ENCODE measurements around the gene ZNF385B.

DNA sequence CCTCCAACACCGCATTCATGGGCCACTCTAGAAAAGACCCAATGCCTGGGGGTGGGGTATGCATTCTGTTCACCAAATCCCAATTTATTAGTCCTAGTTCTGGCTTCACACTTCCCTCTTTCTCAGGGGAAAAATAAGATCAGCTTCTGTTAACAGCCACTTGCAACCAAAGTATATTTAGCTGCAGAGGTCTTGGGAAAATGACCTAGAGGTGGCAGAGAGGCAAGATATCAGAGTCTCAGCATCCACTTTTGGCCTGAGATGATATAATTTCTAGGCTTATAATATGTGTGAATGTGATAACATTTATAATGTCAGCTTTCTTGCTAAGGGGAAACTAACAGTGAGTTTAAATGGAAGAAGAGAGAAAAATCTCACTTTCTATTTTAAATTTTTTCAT lies 89.1 kb downstream of the ZNF385B start:
- TF ChIP-seq, protein P1, sequence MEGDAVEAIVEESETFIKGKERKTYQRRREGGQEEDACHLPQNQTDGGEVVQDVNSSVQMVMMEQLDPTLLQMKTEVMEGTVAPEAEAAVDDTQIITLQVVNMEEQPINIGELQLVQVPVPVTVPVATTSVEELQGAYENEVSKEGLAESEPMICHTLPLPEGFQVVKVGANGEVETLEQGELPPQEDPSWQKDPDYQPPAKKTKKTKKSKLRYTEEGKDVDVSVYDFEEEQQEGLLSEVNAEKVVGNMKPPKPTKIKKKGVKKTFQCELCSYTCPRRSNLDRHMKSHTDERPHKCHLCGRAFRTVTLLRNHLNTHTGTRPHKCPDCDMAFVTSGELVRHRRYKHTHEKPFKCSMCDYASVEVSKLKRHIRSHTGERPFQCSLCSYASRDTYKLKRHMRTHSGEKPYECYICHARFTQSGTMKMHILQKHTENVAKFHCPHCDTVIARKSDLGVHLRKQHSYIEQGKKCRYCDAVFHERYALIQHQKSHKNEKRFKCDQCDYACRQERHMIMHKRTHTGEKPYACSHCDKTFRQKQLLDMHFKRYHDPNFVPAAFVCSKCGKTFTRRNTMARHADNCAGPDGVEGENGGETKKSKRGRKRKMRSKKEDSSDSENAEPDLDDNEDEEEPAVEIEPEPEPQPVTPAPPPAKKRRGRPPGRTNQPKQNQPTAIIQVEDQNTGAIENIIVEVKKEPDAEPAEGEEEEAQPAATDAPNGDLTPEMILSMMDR (IDR thresholded peaks at IDR 0.05): no peak
- TF ChIP-seq POLR2A (IDR thresholded peaks at IDR 0.05): no peak

Measured in heart left ventricle (tissue), 13 donors.